GM23338 (cell line): Measurements from ENCODE around the gene SUCLG2. TPM values are rescaled to one million over a fixed set of nuclear protein-coding genes. Genes with fewer than 3 reads are reported as not detected.

Source experiments
- ATAC-seq: fragments of 200-7000 bp; cut with Tn5 transposase; 3 replicates; pipeline ENCODE4 v1.9.1; 2020
- DNase-seq: peaks from one replicate; pipeline ENCODE4 v3.0.0-alpha.2; 2015; ENCODE audit warnings: low spot score
- H2AFZ ChIP-seq: fragments of 200-600 bp; sonication (generic); 2 replicates; pipeline ENCODE4 v1.8.0; 2016; ENCODE audit warnings: antibody characterized with exemption, mild to moderate bottlenecking, moderate library complexity
- H3F3A ChIP-seq: fragments of 200-600 bp; sonication (generic); replicated peaks from 2 replicates; pipeline ENCODE4 v1.8.0; 2017; ENCODE audit warnings: antibody characterized with exemption, mixed run types, low read depth
- H3K27ac ChIP-seq: fragments of 200-600 bp; sonication (generic); 2 replicates; pipeline ENCODE4 v1.6.1; 2016; ENCODE audit warnings: low read depth
- H3K27me3 ChIP-seq: fragments of 200-600 bp; sonication (generic); 2 replicates; pipeline ENCODE4 v1.8.0; 2016; ENCODE audit warnings: mild to moderate bottlenecking, mixed run types, moderate library complexity; ENCODE audit not compliant: insufficient read depth
- H3K36me3 ChIP-seq: fragments of 200-600 bp; sonication (generic); 2 replicates; pipeline ENCODE4 v1.8.0; 2016; ENCODE audit warnings: mild to moderate bottlenecking; ENCODE audit not compliant: insufficient read depth
- H3K4me1 ChIP-seq: fragments of 200-600 bp; sonication (generic); 2 replicates; pipeline ENCODE4 v1.8.0; 2016; ENCODE audit warnings: mild to moderate bottlenecking, moderate library complexity; ENCODE audit not compliant: insufficient read depth
- H3K4me2 ChIP-seq: fragments of 200-600 bp; sonication (generic); 2 replicates; pipeline ENCODE4 v1.7.1; 2017; ENCODE audit warnings: mixed run types
- H3K4me3 ChIP-seq: fragments of 200-600 bp; sonication (generic); 2 replicates; pipeline ENCODE4 v1.6.1; 2016; ENCODE audit warnings: mixed run types
- H3K79me2 ChIP-seq: fragments of 200-600 bp; sonication (generic); replicated peaks from 2 replicates; pipeline ENCODE4 v1.8.0; 2017; ENCODE audit warnings: mild to moderate bottlenecking; ENCODE audit not compliant: insufficient read depth
- H3K9me2 ChIP-seq: fragments of 200-600 bp; sonication (generic); 2 replicates; pipeline ENCODE4 v1.8.0; 2017; ENCODE audit not compliant: insufficient read depth
- H4K20me1 ChIP-seq: fragments of 200-600 bp; sonication (generic); replicated peaks from 2 replicates; pipeline ENCODE4 v1.8.0; 2017; ENCODE audit warnings: mild to moderate bottlenecking; ENCODE audit not compliant: insufficient read depth
- H3K27ac Mint-ChIP-seq: 2 replicates; pipeline ENCODE4 v1.8.0; 2020; ENCODE audit warnings: inconsistent platforms, mild to moderate bottlenecking, moderate library complexity, mixed read lengths
- H3K27me3 Mint-ChIP-seq: 3 replicates; pipeline ENCODE4 v1.8.0; 2022; ENCODE audit warnings: low read depth, mild to moderate bottlenecking, moderate library complexity, mixed read lengths, inconsistent platforms; ENCODE audit not compliant: insufficient read depth, poor library complexity
- H3K36me3 Mint-ChIP-seq: 3 replicates; pipeline ENCODE4 v1.8.0; 2021; ENCODE audit warnings: low read depth, mild to moderate bottlenecking, inconsistent platforms, moderate library complexity, mixed read lengths
- H3K4me1 Mint-ChIP-seq: 3 replicates; pipeline ENCODE4 v1.8.0; 2020; ENCODE audit warnings: mild to moderate bottlenecking, inconsistent platforms, mixed read lengths
- H3K4me3 Mint-ChIP-seq: 3 replicates; pipeline ENCODE4 v1.8.0; 2021; ENCODE audit warnings: moderate library complexity, mild to moderate bottlenecking, inconsistent platforms, mixed read lengths
- H3K9me3 Mint-ChIP-seq: 3 replicates; pipeline ENCODE4 v1.8.0; 2020; ENCODE audit warnings: moderate library complexity, mild to moderate bottlenecking, inconsistent platforms, mixed read lengths
- CREB1 ChIP-seq: fragments of 250-450 bp; sonication (Bioruptor Pico); IDR thresholded peaks from 2 replicates; pipeline ENCODE4 v1.5.0; 2020; ENCODE audit warnings: low read depth, mild to moderate bottlenecking, moderate library complexity
- EZH2 ChIP-seq: fragments of 200-600 bp; sonication (generic); IDR thresholded peaks from one replicate; pipeline ENCODE4 v1.8.0; 2017; ENCODE audit warnings: antibody characterized with exemption, mild to moderate bottlenecking, low read depth; ENCODE audit not compliant: unreplicated experiment
- EZH2phosphoT487 ChIP-seq: fragments of 200-600 bp; sonication (generic); IDR thresholded peaks from one replicate; pipeline ENCODE4 v1.8.1; 2018; ENCODE audit warnings: antibody characterized with exemption; ENCODE audit not compliant: unreplicated experiment
- JUNB ChIP-seq: IDR thresholded peaks from one replicate; pipeline ENCODE4 v1.6.1; 2016; ENCODE audit warnings: antibody characterized with exemption; ENCODE audit not compliant: unreplicated experiment
- NANOG ChIP-seq: IDR thresholded peaks from 2 replicates; pipeline ENCODE4 v1.6.1; 2016; ENCODE audit warnings: antibody characterized with exemption, borderline replicate concordance
- ZNF114 ChIP-seq: fragments of 250-450 bp; sonication (Bioruptor Pico); IDR thresholded peaks from 2 replicates; pipeline ENCODE4 v1.5.0; 2020; ENCODE audit warnings: mild to moderate bottlenecking, moderate library complexity
- ZNF331 ChIP-seq: fragments of 250-450 bp; sonication (Bioruptor Pico); IDR thresholded peaks from 2 replicates; pipeline ENCODE4 v1.5.0; 2020; ENCODE audit warnings: low read depth, mild to moderate bottlenecking, moderate library complexity
- polyA plus RNA-seq: library from polyadenylated mRNA; unstranded; fragments of >200 nt; fragmentation: Nextera tagmentation; extraction: Ambion mirVana; gene quantifications from 2 replicates; pipeline ENCODE4 v1.2.1, GENCODE V29; 2016
- total RNA-seq: library from RNA; depleted of rRNA; stranded (reverse); fragments of >200 nt; shearing (Covaris generic); gene quantifications from 2 replicates; pipeline ENCODE4 v1.2.3, GENCODE V29; 2014
- TF ChIP-seq, protein P1 (sequence below): IDR thresholded peaks from 2 replicates; pipeline ENCODE4 v1.6.1; 2016; ENCODE audit warnings: antibody characterized with exemption
- TF ChIP-seq, protein P2 (sequence below): IDR thresholded peaks from one replicate; pipeline ENCODE4 v1.6.1; 2018; ENCODE audit warnings: antibody characterized with exemption; ENCODE audit not compliant: unreplicated experiment

SUCLG2 gene
- total and polyA plus RNA-seq, 2 experiments from 2014 or later, result 29.3 to 39.0 TPM

DNA sequence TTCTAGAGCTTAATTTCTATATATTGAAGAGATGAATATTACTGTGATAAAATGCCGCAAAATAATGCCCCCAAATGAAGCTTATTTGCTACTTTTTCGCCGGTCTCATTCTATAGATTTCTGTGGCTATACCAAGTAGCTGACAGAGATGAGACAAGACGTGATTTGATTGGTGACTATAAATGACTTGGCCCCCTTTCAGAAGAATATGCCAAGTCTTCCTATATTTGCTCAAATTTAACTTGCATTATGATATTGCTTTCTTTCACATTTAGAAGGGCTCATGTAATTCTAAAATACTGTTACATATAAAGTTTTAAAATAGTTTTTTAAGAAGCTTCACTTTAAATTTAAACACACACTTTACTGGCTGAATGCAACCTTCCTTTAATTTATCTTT, 180.1 kb downstream of the SUCLG2 start (continued):
- TF ChIP-seq, protein P1, sequence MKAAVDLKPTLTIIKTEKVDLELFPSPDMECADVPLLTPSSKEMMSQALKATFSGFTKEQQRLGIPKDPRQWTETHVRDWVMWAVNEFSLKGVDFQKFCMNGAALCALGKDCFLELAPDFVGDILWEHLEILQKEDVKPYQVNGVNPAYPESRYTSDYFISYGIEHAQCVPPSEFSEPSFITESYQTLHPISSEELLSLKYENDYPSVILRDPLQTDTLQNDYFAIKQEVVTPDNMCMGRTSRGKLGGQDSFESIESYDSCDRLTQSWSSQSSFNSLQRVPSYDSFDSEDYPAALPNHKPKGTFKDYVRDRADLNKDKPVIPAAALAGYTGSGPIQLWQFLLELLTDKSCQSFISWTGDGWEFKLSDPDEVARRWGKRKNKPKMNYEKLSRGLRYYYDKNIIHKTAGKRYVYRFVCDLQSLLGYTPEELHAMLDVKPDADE, result no peak
- TF ChIP-seq, protein P2, sequence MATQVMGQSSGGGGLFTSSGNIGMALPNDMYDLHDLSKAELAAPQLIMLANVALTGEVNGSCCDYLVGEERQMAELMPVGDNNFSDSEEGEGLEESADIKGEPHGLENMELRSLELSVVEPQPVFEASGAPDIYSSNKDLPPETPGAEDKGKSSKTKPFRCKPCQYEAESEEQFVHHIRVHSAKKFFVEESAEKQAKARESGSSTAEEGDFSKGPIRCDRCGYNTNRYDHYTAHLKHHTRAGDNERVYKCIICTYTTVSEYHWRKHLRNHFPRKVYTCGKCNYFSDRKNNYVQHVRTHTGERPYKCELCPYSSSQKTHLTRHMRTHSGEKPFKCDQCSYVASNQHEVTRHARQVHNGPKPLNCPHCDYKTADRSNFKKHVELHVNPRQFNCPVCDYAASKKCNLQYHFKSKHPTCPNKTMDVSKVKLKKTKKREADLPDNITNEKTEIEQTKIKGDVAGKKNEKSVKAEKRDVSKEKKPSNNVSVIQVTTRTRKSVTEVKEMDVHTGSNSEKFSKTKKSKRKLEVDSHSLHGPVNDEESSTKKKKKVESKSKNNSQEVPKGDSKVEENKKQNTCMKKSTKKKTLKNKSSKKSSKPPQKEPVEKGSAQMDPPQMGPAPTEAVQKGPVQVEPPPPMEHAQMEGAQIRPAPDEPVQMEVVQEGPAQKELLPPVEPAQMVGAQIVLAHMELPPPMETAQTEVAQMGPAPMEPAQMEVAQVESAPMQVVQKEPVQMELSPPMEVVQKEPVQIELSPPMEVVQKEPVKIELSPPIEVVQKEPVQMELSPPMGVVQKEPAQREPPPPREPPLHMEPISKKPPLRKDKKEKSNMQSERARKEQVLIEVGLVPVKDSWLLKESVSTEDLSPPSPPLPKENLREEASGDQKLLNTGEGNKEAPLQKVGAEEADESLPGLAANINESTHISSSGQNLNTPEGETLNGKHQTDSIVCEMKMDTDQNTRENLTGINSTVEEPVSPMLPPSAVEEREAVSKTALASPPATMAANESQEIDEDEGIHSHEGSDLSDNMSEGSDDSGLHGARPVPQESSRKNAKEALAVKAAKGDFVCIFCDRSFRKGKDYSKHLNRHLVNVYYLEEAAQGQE, result no peak

- Histone ChIP-seq H3F3A (no peaks in the 10 kb centered on the region), H3K4me1 (no peaks in the 10 kb centered on the region), H3K9me2 (0 out of 2 replicates have a peak, but pooled peaks cover 2% of the 10 kb centered on the region), H3K36me3 (peaks cover 5% of the 10 kb centered on the region; the same call in 1 of the 2 replicates), H3K4me2 (no peak overlapping the region), H3K4me3 (no peak overlapping the region), H3K79me2 (no peaks in the 10 kb centered on the region), H3K27ac (no peak overlapping the region), H2AFZ (no peak overlapping the region), H4K20me1 (no peaks in the 10 kb centered on the region), H3K27me3 (no peaks in the 10 kb centered on the region)
- Mint-ChIP-seq H3K4me1 (no peaks in the 10 kb centered on the region), H3K9me3 (peaks cover 8% of the 10 kb centered on the region; the same call in 2 of the 3 replicates), H3K4me3 (no peak overlapping the region), H3K36me3 (peaks cover 10% of the 10 kb centered on the region), H3K27ac (no peak overlapping the region), H3K27me3 (no peaks in the 10 kb centered on the region)
- no peak for DNase-seq
- ATAC-seq, result no peak
- TF ChIP-seq ZNF114 (no peak), EZH2phosphoT487 (no peak), CREB1 (CRISPR knock-in tag) (no peak), EZH2 (no peak), ZNF331 (CRISPR knock-in tag) (no peak), NANOG (no peak), JUNB (no peak)
- TF ChIP-seq, protein P1, result no peak
- TF ChIP-seq, protein P2, result no peak
Observed at GRCh38 chr3:67472674-67473201, 181.7 kb downstream of the SUCLG2 start.
